Measurements from ENCODE around the gene NPFF. TPM values are rescaled to one million over a fixed set of nuclear protein-coding genes. Genes with fewer than 3 reads are reported as not detected.

The NPFF gene
- total RNA-seq, 2 experiments from 2014 or later: 0.58 TPM; not detected in 1

- CTCF ChIA-PET: interaction anchor here (0.5 to 3.7 kb wide), 18 partner anchors 7 to 508 kb away, joined by 3 to 20 read pairs (median 4); partner anchors contain the start of genes AAAS, ATP5MC2, HOXC8 and NPFF
- H3K27ac Mint-ChIP-seq: peak within 1 kb of the TSS; percentile 93
- no peaks in the 10 kb centered on the region for H3K27me3 Mint-ChIP-seq
- no peaks in the 10 kb centered on the region for H3K9me3 Mint-ChIP-seq
- peak; percentile 96 for DNase-seq
- H3K36me3 Mint-ChIP-seq: no peaks in the 10 kb centered on the region
- intact Hi-C loops (cut with micrococcal nuclease): loop anchor here (1.0 kb wide), 8 partner anchors 50 to 495 kb away; partner anchors contain the start of genes ATF7, ATP5MC2, CALCOCO1 and EIF4B
- POLR2A ChIA-PET: interaction anchor here (0.6 to 2.2 kb wide), 16 partner anchors 10 to 455 kb away, joined by 3 to 11 read pairs (median 4); partner anchors contain the start of genes AAAS, ATP5MC2, CSAD and SP1
- H3K4me1 Mint-ChIP-seq (ENCODE audit: low read depth): peaks cover 39% of the 10 kb centered on the region
- peak within 1 kb of the TSS; percentile 84 for H3K4me3 Mint-ChIP-seq
These were observed 6.3 kb downstream of the NPFF start, which contains the start of gene TARBP2 for GRCh38 chr12:53500776-53501614. TSS of gene TARBP2 (plus strand) at chr12:53501283. CDS start at chr12:53501409, 126 bp downstream.

GRCh38 chr12:53500142-53500775 is 7.0 kb downstream of the NPFF start:
- DNase-seq: peak; percentile 38
- Mint-ChIP-seq H3K9me3 (no peaks in the 10 kb centered on the region), H3K27ac (peak overlapping the region; percentile 93), H3K36me3 (no peaks in the 10 kb centered on the region), H3K4me1 (ENCODE audit: low read depth) (peaks cover 41% of the 10 kb centered on the region), H3K27me3 (no peaks in the 10 kb centered on the region), H3K4me3 (peak overlapping the region; percentile 84)
- CTCF ChIA-PET: interaction anchor here (0.6 to 3.7 kb wide), 15 partner anchors 8 to 434 kb away, joined by 3 to 20 read pairs (median 4); partner anchors contain the start of genes AAAS, ATP5MC2 and NPFF
- POLR2A ChIA-PET: interaction anchor here (0.8 to 2.2 kb wide), 13 partner anchors 9 to 319 kb away, joined by 3 to 11 read pairs (median 4); partner anchors contain the start of genes AAAS, CSAD, SP1 and ZNF740
- intact Hi-C loops (cut with micrococcal nuclease): loop anchor here (1.0 kb wide), 6 partner anchors 49 to 227 kb away; partner anchors contain the start of genes ATP5MC2, CALCOCO1 and PRR13

- H3K4me1 Mint-ChIP-seq (ENCODE audit: low read depth): peaks cover 37% of the 10 kb centered on the region
These were observed 7.8 kb downstream of the NPFF start, which contains the start of gene MAP3K12 for GRCh38 chr12:53499266-53500141. TSS of gene MAP3K12 (minus strand) at chr12:53499458. CDS start at chr12:53487391, 12,067 bp downstream.

GRCh38 chr12:53498235-53498630 is 9.1 kb downstream of the NPFF start:
- H3K27me3 Mint-ChIP-seq: no peaks in the 10 kb centered on the region
- H3K36me3 Mint-ChIP-seq: no peaks in the 10 kb centered on the region
- DNase-seq: no peak
- peaks cover 43% of the 10 kb centered on the region for H3K4me1 Mint-ChIP-seq (ENCODE audit: low read depth)
- H3K4me3 Mint-ChIP-seq: peak overlapping the region; percentile 84
- H3K9me3 Mint-ChIP-seq: no peaks in the 10 kb centered on the region
- peak overlapping the region; percentile 30 for H3K27ac Mint-ChIP-seq
- CTCF ChIA-PET: interaction anchor here (1.0 to 3.7 kb wide), 4 partner anchors 9 to 24 kb away, joined by 3 to 20 read pairs (median 4); partner anchors contain the start of gene NPFF
- POLR2A ChIA-PET: interaction anchor here (1.0 to 1.9 kb wide), 4 partner anchors 10 to 174 kb away, joined by 3 to 8 read pairs (median 5); no protein-coding TSS in a partner anchor
- intact Hi-C loops (cut with micrococcal nuclease): no loop called here

More at GRCh38 chr12:53499266-53500141, 7.8 kb downstream of the NPFF start, which contains the start of gene MAP3K12:
- Mint-ChIP-seq H3K27ac (peak within 1 kb of the TSS; percentile 93), H3K27me3 (no peaks in the 10 kb centered on the region), H3K9me3 (no peaks in the 10 kb centered on the region), H3K4me3 (peak within 1 kb of the TSS; percentile 84), H3K36me3 (no peaks in the 10 kb centered on the region)
- POLR2A ChIA-PET: interaction anchor here (0.6 to 2.2 kb wide), 9 partner anchors 8 to 177 kb away, joined by 3 to 11 read pairs (median 5); partner anchors contain the start of genes AAAS and SP1
- DNase-seq: peak; percentile 79
- CTCF ChIA-PET: interaction anchor here (0.9 to 3.7 kb wide), 5 partner anchors 9 to 147 kb away, joined by 3 to 20 read pairs (median 4); partner anchors contain the start of gene NPFF
- intact Hi-C loops (cut with micrococcal nuclease): loop anchor here (1.0 kb wide), 6 partner anchors 48 to 228 kb away; partner anchors contain the start of genes ATP5MC2, CALCOCO1 and PRR13

GRCh38 chr12:53497461-53497860 is 9.8 kb downstream of the NPFF start:
- Mint-ChIP-seq H3K27me3 (no peaks in the 10 kb centered on the region), H3K27ac (no peak overlapping the region), H3K36me3 (no peaks in the 10 kb centered on the region), H3K4me3 (no peak overlapping the region), H3K9me3 (no peaks in the 10 kb centered on the region), H3K4me1 (ENCODE audit: low read depth) (peaks cover 44% of the 10 kb centered on the region)
- DNase-seq: no peak
- intact Hi-C loops (cut with micrococcal nuclease): no loop called here
- ChIA-PET CTCF (interaction anchor here (1.0 to 3.7 kb wide), 3 partner anchors 9 to 23 kb away, joined by 3 to 20 read pairs (median 4); partner anchors contain the start of gene NPFF), POLR2A (interaction anchor here (1.0 to 1.9 kb wide), 3 partner anchors 16 to 173 kb away, joined by 3 to 5 read pairs (median 5); no protein-coding TSS in a partner anchor)

GRCh38 chr12:53496752-53497032 is 10.6 kb downstream of the NPFF start:
- H3K27me3 Mint-ChIP-seq: no peaks in the 10 kb centered on the region
- intact Hi-C loops (cut with micrococcal nuclease): no loop called here
- peaks cover 44% of the 10 kb centered on the region for H3K4me1 Mint-ChIP-seq (ENCODE audit: low read depth)
- ChIA-PET POLR2A (no interaction called here), CTCF (interaction anchor here (1.0 kb wide), 1 partner anchor 20 kb away, joined by 3 read pairs; no protein-coding TSS in a partner anchor)
- H3K36me3 Mint-ChIP-seq: no peaks in the 10 kb centered on the region
- DNase-seq: no peak
- H3K9me3 Mint-ChIP-seq: no peaks in the 10 kb centered on the region
- H3K4me3 Mint-ChIP-seq: no peak overlapping the region
- H3K27ac Mint-ChIP-seq: no peak overlapping the region

- POLR2A ChIA-PET: interaction anchor here (2.9 kb wide), 1 partner anchor 14 kb away, joined by 11 read pairs; no protein-coding TSS in a partner anchor
These were observed 11.2 kb downstream of the NPFF start for GRCh38 chr12:53495903-53496751.

GRCh38 chr12:53493610-53494391 is 13.5 kb downstream of the NPFF start:
- peak overlapping the region; percentile 80 for H3K4me3 Mint-ChIP-seq
- peaks cover 33% of the 10 kb centered on the region for H3K4me1 Mint-ChIP-seq (ENCODE audit: low read depth)
- intact Hi-C loops (cut with micrococcal nuclease): no loop called here
- no peaks in the 10 kb centered on the region for H3K27me3 Mint-ChIP-seq
- H3K9me3 Mint-ChIP-seq: no peaks in the 10 kb centered on the region
- ChIA-PET POLR2A (interaction anchor here (0.9 to 2.9 kb wide), 2 partner anchors 11 to 169 kb away, joined by 3 to 11 read pairs; no protein-coding TSS in a partner anchor), CTCF (interaction anchor here (0.8 to 3.4 kb wide), 8 partner anchors 9 to 170 kb away, joined by 3 to 15 read pairs (median 3); no protein-coding TSS in a partner anchor)
- no peak for DNase-seq
- no peaks in the 10 kb centered on the region for H3K36me3 Mint-ChIP-seq
- H3K27ac Mint-ChIP-seq: peak overlapping the region; percentile 76

More at GRCh38 chr12:53495903-53496751, 11.2 kb downstream of the NPFF start:
- Mint-ChIP-seq H3K4me1 (ENCODE audit: low read depth) (peaks cover 43% of the 10 kb centered on the region), H3K36me3 (no peaks in the 10 kb centered on the region), H3K4me3 (no peak overlapping the region), H3K27me3 (no peaks in the 10 kb centered on the region), H3K27ac (no peak overlapping the region), H3K9me3 (no peaks in the 10 kb centered on the region)
- CTCF ChIA-PET: interaction anchor here (1.0 to 1.6 kb wide), 2 partner anchors 19 to 20 kb away, joined by 3 to 4 read pairs; no protein-coding TSS in a partner anchor
- intact Hi-C loops (cut with micrococcal nuclease): no loop called here
- DNase-seq: no peak

GRCh38 chr12:53492830-53493609 is 14.3 kb downstream of the NPFF start:
- POLR2A ChIA-PET: interaction anchor here (0.6 to 2.9 kb wide), 2 partner anchors 11 to 39 kb away, joined by 3 to 11 read pairs; no protein-coding TSS in a partner anchor
- Mint-ChIP-seq H3K4me1 (ENCODE audit: low read depth) (peaks cover 26% of the 10 kb centered on the region), H3K36me3 (no peaks in the 10 kb centered on the region), H3K27me3 (no peaks in the 10 kb centered on the region), H3K27ac (peak overlapping the region; percentile 76), H3K9me3 (no peaks in the 10 kb centered on the region), H3K4me3 (peak overlapping the region; percentile 80)
- intact Hi-C loops (cut with micrococcal nuclease): no loop called here
- DNase-seq: peak; percentile 92
- CTCF ChIA-PET: interaction anchor here (0.8 to 3.4 kb wide), 8 partner anchors 8 to 169 kb away, joined by 3 to 15 read pairs (median 3); no protein-coding TSS in a partner anchor
